ENCODE measurements around the gene INTS7.

DNA sequence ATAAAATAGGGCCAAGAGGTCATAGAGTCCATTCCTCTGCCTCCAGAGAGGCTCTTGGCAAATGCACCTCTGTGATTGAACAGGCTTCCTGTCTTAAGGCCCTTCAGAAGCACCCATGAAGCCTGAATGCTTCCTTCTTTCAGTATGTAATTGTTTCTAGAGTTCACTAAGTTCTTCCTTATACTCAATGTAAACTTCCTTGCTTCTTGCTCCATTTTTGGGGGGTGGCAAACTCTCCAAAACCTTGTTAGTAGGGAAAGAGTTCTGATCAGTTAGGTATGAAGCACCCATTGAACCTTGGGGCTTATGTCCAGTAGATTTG is 102.5 kb downstream of the INTS7 start:
- TF ChIP-seq ZNF263 (CRISPR knock-in tag; IDR thresholded peaks at IDR 0.05; ENCODE audit: borderline replicate concordance) (no peak), ZZZ3 (IDR thresholded peaks at IDR 0.05) (no peak), ZBTB40 (IDR thresholded peaks at IDR 0.05) (no peak), ZBTB40 (CRISPR knock-in tag; IDR thresholded peaks at IDR 0.05) (no peak), HNRNPLL (IDR thresholded peaks at IDR 0.05; ENCODE audit: low read depth, low read length, poor library complexity, severe bottlenecking) (no peak), POLR2A (conservative IDR thresholded peaks at IDR 0.05) (no peak), ZNF347 (CRISPR knock-in tag; IDR thresholded peaks at IDR 0.05; ENCODE audit: low read depth) (no peak), POLR2AphosphoS5 (IDR thresholded peaks at IDR 0.05; ENCODE audit: control insufficient read depth, insufficient read depth, low read depth, low read length) (no peak), BRCA1 (IDR thresholded peaks at IDR 0.05) (no peak), BRCA1 (CRISPR knock-in tag; IDR thresholded peaks at IDR 0.05) (no peak), ZNF740 (CRISPR knock-in tag; IDR thresholded peaks at IDR 0.05) (no peak), ZNF740 (tag; IDR thresholded peaks at IDR 0.05) (no peak)
- TF ChIP-seq, protein P1, sequence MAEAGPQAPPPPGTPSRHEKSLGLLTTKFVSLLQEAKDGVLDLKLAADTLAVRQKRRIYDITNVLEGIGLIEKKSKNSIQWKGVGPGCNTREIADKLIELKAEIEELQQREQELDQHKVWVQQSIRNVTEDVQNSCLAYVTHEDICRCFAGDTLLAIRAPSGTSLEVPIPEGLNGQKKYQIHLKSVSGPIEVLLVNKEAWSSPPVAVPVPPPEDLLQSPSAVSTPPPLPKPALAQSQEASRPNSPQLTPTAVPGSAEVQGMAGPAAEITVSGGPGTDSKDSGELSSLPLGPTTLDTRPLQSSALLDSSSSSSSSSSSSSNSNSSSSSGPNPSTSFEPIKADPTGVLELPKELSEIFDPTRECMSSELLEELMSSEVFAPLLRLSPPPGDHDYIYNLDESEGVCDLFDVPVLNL (CRISPR knock-in tag; IDR thresholded peaks at IDR 0.05; ENCODE audit: low read depth), result no peak
- TF ChIP-seq, protein P2, sequence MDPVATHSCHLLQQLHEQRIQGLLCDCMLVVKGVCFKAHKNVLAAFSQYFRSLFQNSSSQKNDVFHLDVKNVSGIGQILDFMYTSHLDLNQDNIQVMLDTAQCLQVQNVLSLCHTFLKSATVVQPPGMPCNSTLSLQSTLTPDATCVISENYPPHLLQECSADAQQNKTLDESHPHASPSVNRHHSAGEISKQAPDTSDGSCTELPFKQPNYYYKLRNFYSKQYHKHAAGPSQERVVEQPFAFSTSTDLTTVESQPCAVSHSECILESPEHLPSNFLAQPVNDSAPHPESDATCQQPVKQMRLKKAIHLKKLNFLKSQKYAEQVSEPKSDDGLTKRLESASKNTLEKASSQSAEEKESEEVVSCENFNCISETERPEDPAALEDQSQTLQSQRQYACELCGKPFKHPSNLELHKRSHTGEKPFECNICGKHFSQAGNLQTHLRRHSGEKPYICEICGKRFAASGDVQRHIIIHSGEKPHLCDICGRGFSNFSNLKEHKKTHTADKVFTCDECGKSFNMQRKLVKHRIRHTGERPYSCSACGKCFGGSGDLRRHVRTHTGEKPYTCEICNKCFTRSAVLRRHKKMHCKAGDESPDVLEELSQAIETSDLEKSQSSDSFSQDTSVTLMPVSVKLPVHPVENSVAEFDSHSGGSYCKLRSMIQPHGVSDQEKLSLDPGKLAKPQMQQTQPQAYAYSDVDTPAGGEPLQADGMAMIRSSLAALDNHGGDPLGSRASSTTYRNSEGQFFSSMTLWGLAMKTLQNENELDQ (CRISPR knock-in tag; IDR thresholded peaks at IDR 0.05; ENCODE audit: borderline replicate concordance), result no peak

Data from K562 (cell line).